Hematopoietic multipotent progenitor cell treated with erythropoietin and hydrocortisone succinate and interleukin-3 and kit ligand, for 8 days (in vitro differentiated cells): Measurements from ENCODE around the gene ATL2.
"Not testable (repeated sequence)": the region's sequence is repeated elsewhere in the genome, so short reads cannot be mapped to it uniquely, and the experiment has no call there.

ENCODE experiments used
- DNase-seq: peaks from one replicate; pipeline ENCODE4 v3.0.0-alpha.2; 2015

Gene ATL2

DNA sequence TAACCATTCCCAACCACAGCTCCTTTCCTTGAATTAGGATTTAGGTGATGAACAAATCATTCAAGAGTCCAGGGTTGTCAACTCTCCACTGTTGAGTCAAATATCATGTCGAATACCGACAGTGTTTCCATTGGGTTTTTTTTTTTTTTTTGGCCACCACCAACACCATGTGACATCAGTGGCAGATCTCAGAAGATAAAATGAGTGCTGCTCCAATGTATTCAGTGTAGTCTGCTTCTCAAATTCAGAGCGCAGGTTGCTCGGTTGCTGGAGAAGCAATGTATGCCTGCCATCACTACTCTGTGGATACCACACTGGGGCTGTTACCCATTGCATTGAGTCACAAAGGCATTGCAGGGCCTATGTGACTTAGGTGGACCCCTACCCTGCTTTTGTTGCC, 10.8 kb upstream of the ATL2 start:
- no peak for DNase-seq

GRCh38 chr2:38386821-38387220, 9.7 kb upstream of the ATL2 start:
- no peak for DNase-seq

DNA sequence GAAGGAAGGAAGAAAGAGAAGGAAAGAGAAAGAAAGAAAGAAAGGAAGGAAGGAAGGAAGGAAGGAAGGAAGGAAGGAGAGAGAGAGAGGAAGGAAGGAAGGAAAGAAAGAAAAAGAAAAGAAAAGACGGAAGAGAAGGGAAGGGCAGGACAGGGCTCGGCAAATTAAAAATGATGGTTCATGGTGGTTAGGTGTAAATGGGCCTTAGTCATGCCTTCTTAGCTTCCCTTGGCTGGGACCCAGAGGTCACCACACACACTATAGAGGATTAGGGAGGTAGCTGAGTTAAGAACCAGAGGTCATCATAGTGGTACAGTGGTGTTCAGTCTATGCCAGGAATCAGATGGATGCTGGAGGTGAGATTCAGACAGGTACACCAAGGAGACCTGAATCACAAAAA, 9.3 kb upstream of the ATL2 start:
- DNase-seq: peak; percentile 45

- DNase-seq: no peak
These were observed 7.3 kb upstream of the ATL2 start for GRCh38 chr2:38384338-38384737.

GRCh38 chr2:38383741-38384140, 6.7 kb upstream of the ATL2 start:
- DNase-seq: not testable (repeated sequence)

DNA sequence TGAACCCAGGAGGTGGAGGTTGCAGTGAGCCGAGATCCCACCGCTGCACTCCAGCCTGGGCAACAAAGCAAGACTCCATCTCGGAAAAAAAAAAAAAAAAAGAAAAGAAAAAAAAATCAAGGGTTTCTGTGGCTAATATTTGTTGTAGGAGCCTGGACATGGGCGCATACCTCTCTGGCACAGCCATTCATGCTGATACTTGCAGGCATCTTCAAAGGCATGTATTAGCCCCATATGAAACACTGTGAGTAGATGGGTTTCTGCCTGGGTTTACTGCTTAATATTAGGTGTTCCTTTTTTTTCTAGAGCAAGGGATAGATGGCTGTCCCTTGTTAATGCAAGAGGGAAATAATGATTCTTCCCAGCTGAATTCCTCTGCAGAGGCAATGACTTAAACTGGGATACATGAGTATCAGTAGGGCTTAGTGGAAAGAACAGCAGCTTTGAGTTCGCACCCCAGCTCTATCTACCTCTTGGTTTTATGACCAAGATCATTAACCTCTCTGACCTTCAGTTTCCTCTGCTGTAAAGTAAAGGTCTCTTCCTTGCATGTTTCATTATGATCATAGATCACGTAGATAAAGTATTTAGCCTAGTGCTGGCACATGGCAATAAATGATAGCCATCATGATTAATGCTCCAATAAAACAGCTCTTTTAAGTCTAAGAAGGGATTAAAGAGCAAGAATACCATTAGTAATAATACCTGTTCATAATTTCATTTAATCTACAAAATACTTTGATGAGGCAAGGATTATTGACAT, 4.5 kb upstream of the ATL2 start:
- DNase-seq: no peak

GRCh38 chr2:38380397-38381130, 3.5 kb upstream of the ATL2 start:
- peak; percentile 44 for DNase-seq

DNA sequence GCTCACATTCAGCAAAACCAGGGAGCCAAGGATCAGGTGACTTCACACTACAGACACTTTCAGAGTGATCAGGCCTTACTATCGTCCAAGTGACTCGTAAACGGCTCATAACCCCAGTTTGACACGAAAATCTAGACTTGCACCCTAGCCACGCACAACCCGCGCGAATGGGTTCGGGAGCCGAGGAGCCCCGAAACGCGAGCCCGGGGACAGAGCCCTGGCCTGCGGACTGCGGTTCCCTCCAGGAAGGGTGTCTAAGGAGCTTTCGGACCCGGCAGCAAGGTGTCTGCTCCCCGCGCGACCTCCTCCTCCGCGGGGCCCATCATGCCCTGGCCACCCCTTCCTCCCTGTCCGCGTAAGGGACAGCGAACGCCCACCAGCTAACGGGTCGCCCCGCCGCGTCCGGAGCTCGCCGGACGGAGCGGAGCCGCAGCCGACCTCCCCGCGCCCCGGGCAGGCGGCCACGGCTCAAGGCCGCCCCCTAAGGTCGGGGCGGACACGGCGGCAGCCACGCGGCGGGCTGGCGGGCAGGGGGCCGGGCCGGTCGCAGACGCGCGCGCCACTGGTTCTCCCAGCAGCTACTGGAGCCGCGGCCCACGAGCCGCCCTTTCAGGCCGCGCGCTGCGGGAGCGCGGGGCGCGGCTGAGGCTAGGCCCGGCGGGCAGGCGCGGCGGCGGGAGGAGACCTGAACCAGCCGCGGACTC, 575 bp downstream of the ATL2 start:
- peak; percentile 81 for DNase-seq

DNA sequence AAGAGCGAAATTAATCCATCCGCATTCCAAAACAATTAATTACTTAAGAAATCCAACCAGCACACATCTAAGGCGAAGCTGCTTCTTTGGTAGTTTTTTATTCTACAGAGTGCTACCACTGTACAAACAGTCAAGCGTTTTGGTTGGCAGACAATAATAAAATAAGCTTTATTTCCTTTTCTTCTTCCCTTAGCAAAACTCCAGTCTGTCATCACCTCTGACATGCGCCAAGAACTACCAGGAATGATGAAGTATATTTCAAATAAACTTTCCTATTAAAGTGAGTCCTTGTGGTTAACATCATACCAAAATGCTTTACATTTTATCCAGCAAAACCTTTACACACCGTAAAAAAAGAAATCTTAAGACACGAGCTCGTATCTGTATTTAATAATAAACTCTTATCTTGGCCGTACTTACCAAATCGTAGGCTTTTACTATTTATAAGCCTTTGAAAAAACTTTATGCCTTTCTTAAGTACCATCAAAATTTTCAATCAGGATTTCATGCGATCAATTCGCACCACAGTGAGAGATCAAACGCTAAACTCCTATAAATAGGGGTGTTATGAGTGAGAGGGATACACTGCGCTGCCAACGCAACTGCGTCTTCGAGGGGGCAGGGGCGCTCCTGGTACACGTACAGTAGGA, 1.3 kb downstream of the ATL2 start:
- no peak for DNase-seq

GRCh38 chr2:38374984-38375383, 2.1 kb downstream of the ATL2 start:
- DNase-seq: no peak

- no peak for DNase-seq
These were observed 5.8 kb downstream of the ATL2 start for GRCh38 chr2:38371235-38371634.

DNA sequence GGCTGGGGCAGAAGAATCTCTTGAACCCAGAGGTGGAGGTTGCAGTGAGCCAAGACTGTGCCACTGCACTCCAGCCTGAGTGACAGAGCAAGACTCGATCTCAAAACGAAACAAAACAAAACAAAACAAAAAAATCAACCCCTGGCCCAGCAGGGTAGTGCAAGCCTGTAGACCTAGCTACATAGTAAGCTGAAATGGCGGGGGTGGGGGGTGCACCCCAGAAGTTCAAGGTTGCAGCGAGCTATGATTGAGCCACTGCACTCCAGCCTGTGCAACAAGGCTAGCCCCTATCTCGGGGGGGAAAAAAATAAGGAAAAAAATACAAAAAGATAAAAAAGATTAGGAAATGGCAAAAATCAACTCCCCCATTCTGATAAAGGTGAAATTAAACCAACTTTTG, 6.4 kb downstream of the ATL2 start:
- DNase-seq: no peak

DNA sequence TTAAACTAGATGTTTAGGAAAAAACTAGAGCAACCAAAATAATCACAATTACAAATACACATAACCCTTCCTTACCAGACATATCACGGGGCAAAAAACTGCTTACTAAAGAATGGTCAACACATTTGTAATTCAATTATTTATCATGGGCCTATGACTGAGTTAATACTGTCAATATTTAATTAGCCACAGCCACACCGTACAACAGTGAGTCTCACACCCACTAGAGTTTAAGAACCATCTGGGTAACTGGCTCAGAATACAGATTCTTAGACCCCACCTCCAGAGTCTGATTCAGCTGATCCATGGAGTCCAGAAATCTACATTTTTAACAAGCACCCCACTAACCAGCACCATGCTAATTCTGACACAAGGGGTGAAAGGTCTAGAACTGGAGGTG, 14.8 kb downstream of the ATL2 start:
- no peak for DNase-seq

DNA sequence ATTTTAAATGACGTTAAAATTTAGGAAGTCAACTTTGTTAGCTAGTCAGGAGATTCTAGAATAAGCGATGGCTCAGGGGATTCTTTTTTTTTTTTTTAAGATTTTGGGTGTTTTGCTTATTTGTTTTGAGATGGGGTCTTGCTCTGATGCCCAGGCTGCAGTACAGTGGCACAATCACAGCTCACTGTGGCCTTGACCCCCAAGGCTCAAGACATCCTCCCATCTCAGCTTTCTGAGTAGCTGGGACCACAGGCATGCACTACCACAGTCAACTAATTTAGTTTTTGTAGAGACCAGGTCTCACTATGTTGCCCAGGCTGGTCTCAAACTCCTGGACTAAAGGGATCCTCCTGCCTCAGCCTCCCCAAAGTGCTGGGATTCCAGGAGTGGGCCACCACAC, 16.9 kb downstream of the ATL2 start:
- DNase-seq: no peak

GRCh38 chr2:38353402-38353801, 23.7 kb downstream of the ATL2 start:
- DNase-seq: no peak

- no peak for DNase-seq
These were observed 24.7 kb downstream of the ATL2 start for GRCh38 chr2:38352336-38352735.

DNA sequence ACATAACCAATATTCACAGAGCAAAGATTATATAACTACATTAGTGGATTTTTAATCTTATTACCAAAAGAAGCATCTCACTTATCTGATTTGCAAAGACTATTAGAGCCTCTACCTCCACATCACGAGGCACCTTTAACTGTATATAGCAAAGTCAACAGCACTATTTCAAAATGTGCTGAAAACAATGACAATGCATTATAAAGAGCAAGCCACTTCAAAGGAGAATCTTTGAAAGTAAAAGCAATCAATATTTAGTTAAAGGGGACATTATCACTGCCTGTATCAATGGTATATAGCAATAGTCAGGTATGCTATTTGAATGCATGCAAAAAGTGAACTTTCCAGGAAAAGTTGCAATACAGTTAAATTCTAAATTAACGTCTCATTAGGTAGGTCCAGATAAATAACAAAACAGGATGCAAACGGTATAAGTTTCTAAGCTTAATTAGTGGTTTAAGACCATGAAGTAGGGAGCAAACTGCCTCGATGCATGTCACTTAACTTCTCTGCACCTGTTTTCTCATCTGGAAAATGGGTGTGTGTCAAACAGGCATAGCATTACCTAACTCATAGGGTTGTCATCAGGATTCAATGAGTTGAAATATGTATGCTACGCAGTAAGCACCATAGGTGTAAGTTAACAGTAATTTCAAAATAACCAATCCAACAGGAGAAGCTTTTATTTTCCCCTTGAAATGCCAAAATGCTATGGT, 31.6 kb downstream of the ATL2 start:
- no peak for DNase-seq

- DNase-seq: no peak
These were observed 32.3 kb downstream of the ATL2 start for GRCh38 chr2:38344813-38345212.

GRCh38 chr2:38343212-38343611, 33.9 kb downstream of the ATL2 start:
- no peak for DNase-seq

- no peak for DNase-seq
These were observed 40.5 kb downstream of the ATL2 start for GRCh38 chr2:38336621-38337020.

GRCh38 chr2:38330754-38331153, 46.3 kb downstream of the ATL2 start:
- no peak for DNase-seq

GRCh38 chr2:38327580-38327979, 49.5 kb downstream of the ATL2 start:
- DNase-seq: no peak

DNA sequence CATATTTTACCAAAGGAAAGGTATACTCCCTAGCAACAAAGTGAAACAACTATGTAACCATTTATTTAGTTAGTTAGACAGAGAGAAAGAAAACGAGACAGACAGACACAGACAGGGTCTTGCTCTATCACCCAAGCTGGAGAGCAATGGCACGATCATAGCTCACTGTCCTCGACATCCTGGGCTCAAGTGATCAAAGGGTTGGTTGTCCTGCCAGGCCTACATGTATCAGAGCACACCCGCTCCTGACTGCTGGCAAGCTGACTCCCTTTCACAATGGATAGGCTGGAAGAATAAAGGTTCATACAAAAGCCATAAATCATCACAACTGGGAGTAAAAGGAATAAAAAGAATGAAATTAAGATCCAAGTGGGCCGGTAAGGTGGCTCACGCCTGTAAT, 53.5 kb downstream of the ATL2 start:
- no peak for DNase-seq
